GM18526 (cell line): ENCODE results near the gene BICDL2.

Source experiments
- POLR2A ChIP-seq: IDR thresholded peaks from 3 replicates; pipeline ENCODE4 v1.6.1; 2011; ENCODE audit not compliant: insufficient read length; ENCODE audit errors: extremely low read depth

The BICDL2 gene

GRCh38 chr16:3029491-3030221 lies 7.1 kb downstream of the BICDL2 start:
- no peak for TF ChIP-seq POLR2A

GRCh38 chr16:3028716-3029319 lies 7.9 kb downstream of the BICDL2 start:
- TF ChIP-seq POLR2A: no peak

DNA sequence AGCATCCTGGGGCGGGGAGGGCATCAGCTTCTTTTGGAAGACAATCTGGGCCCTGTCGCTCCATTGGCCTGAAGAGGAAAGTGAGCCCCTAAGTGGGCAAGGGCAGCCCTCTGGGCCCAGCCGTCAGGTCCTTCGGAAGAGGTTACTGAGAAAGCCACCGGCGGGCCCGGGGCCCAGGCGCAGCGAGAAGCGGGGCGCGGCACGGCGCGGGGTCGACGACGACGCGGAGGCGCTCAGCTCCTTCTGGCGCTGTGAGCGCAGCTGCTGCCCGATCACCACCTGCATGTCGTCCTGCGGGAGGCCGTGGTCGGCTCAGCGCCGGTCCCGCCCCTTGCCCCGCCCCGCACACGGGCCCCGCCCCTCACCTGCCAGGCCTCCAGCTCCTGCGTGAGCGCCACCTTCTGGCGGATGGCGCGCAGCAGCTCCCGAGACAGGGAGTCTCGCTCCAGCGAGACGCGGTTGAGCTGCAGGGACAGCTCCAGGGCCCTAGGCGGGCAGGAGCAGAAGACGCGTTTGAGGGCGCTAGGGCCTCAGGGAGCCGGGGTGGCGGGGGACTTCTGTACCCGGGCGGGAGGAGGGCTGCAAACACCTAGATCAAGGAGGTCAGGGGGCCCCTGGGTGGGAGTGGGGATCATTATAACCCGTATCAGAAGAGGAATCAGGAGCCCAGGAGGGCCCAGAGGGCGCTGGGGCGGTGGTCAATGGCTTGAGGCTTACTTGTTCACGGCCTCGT lies 8.6 kb downstream of the BICDL2 start:
- no peak for TF ChIP-seq POLR2A

GRCh38 chr16:3027489-3027795 lies 9.3 kb downstream of the BICDL2 start:
- no peak for TF ChIP-seq POLR2A

DNA sequence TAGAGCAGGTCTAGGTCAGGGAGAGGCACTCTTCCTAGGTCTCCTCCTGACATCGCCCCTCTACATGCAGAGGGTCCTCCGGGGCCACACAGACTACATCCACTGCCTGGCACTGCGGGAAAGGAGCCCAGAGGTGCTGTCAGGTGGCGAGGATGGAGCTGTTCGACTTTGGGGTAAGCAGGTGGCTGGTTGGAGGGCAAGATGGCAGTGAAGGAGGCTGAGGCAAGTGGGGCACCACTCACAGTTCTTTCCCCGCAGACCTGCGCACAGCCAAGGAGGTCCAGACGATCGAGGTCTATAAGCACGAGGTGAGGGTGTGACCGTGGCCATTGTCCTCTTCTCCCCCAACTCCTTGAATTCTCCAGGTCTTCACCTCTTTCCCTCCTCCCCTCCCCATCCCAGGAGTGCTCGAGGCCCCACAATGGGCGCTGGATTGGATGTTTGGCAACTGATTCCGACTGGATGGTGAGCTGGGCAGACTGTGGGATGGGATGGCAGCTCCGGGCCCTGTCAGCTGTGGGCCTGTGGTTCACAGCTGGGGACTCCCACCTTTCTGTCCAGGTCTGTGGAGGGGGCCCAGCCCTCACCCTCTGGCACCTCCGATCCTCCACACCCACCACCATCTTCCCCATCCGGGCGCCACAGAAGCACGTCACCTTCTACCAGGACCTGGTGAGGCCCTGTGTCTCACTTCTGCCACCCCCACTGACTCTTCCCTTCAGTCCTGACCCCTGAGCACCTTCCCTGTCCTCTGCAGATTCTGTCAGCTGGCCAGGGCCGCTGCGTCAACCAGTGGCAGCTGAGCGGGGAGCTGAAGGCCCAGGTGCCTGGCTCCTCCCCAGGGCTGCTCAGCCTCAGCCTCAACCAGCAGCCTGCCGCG lies 9.9 kb downstream of the BICDL2 start:
- TF ChIP-seq POLR2A: no peak

- no peak for TF ChIP-seq POLR2A
Observed at GRCh38 chr16:3026003-3026378, 10.8 kb downstream of the BICDL2 start.

DNA sequence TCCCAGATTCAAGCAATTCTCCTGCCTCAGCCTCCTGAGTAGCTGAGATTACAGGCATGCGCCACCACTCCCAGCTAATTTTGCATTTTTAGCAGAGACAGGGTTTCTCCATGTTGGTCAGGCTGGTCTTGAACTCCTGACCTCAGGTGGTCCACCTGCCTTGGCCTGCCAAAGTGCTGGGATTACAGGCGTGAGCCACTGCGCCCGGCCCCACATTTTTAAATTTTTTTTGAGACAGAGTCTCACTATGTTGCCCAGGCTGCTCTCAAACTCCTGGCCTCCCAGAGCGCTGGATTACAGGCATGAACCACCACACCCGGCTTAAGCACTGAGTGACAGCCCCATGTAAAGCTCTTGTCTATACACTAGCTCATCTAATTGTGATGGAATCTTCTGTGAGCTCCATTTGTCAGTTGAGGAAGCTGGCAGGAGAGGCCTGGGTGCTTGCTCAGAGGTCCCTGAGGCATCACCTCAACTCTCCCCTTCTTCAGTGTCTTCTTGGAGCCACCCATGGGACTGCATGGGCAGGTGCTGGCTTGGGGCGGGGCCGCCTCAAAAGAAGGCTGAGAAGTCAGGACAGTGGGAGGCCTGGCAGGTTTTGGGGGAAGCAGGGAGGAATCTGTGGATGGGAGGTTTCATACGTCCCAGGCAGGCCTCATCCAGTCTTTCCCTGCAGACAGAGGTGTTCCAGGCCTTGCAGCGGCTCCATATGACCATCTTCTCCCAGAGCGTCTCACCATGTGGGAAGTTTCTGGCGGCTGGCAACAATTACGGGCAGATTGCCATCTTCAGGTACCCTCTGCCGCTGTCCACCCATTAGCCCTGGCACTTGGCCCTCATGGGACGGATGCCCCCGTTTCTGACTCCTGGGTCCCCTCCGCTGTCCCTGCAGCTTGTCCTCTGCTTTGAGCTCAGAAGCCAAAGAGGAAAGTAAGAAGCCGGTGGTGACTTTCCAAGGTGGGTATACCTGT lies 11.4 kb downstream of the BICDL2 start:
- no peak for TF ChIP-seq POLR2A

DNA sequence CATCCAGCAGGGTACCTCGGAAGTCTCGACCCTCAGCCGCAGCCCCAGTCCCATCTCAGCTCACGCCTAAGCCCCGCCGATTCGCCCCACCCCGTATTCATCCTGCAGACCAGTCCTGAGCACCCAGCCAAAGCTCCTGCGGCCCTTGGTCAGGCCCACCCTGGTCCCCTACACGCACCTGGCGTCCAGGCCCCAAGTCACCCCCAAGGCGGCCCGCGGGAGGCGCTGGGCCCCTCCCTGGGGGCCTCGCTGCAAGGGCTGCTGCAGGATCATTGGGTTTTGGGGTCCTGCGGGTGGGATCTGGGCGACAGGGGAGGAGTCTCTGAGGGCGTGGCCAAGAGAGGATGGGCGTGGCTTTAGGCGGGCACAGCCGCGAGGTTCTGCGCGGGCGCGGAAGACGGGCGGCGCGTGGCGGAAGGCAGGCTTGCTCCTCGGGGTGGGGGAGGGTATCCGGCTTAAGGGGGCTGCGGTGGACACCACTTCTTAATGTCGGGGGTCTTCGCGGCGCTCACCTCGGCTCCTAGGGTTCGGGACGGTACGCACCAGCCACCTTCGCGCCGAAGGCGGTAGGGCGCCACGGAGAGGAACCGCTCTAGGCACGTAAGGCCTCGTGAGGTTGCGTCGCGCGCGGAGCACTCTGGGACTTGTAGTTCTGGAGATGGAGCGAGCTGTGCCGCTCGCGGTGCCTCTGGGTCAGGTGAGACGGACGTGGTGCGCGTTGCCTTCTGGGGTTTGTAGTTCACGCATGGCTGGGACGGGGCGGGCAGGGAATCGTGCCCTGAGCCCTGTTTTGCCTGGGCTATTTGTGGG lies 12.9 kb downstream of the BICDL2 start, which contains the start of the genes HCFC1R1 and THOC6:
TSS of gene HCFC1R1 (minus strand) at position 274 of the 810 bp plus-strand sequence. CDS start at position 273, 1 bp downstream.
TSS of gene THOC6 (plus strand) at position 367 of the 810 bp plus-strand sequence. CDS start at position 659, 292 bp downstream.
- peak; percentile 87 for TF ChIP-seq POLR2A

GRCh38 chr16:3023415-3023668 lies 13.4 kb downstream of the BICDL2 start:
- TF ChIP-seq POLR2A: no peak

- no peak for TF ChIP-seq POLR2A
Observed at GRCh38 chr16:3022684-3023414, 13.9 kb downstream of the BICDL2 start.

GRCh38 chr16:3022208-3022683 lies 14.5 kb downstream of the BICDL2 start:
- TF ChIP-seq POLR2A: no peak

DNA sequence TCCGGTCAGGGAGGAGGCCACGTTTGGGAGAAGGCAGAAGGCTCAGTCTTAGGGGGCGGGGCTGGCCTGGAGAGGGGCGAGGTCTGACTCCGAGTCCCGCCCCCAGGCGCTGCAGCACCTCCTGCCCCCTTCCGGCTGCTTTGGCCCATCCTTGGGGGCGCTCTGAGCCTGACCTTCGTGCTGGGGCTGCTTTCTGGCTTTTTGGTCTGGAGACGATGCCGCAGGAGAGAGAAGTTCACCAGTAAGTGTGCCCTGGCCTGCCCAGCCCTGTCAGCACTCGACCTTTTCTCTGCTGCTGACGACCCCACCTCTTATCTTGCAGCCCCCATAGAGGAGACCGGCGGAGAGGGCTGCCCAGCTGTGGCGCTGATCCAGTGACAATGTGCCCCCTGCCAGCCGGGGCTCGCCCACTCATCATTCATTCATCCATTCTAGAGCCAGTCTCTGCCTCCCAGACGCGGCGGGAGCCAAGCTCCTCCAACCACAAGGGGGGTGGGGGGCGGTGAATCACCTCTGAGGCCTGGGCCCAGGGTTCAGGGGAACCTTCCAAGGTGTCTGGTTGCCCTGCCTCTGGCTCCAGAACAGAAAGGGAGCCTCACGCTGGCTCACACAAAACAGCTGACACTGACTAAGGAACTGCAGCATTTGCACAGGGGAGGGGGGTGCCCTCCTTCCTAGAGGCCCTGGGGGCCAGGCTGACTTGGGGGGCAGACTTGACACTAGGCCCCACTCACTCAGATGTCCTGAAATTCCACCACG lies 15.1 kb downstream of the BICDL2 start:
- no peak for TF ChIP-seq POLR2A
